Thoracic aorta (tissue), 2 donors: ENCODE results near the gene MOG. TPM values are rescaled to one million over a fixed set of nuclear protein-coding genes. Genes with fewer than 3 reads are reported as not detected.
A peak's percentile ranks its signal among the peaks of the same experiment; 100 is the strongest.

Source experiments
- ATAC-seq: fragments of 150-250 bp; one replicate; pipeline ENCODE4 v1.8.0; 2017; ENCODE audit warnings: low read depth; ENCODE audit not compliant: insufficient number of reproducible peaks, low FRiP score
- DNase-seq: peaks from one replicate; pipeline ENCODE4 v3.0.0-alpha.2; 2020; ENCODE audit warnings: low spot score
- H3K27ac ChIP-seq, 2 donors: fragments of 200-600 bp; sonication (generic); 1 replicate in 1 of 2; 2 replicates in 1 of 2; pipeline ENCODE4 v1.5.1; 2016; ENCODE audit warnings: mild to moderate bottlenecking in 2 of 2, moderate library complexity in 2 of 2
- H3K27me3 ChIP-seq: fragments of 200-600 bp; sonication (generic); replicated peaks from 2 replicates; pipeline ENCODE4 v1.6.0; 2016; ENCODE audit warnings: mild to moderate bottlenecking; ENCODE audit not compliant: insufficient read depth
- H3K36me3 ChIP-seq: fragments of 200-600 bp; sonication (generic); one replicate; pipeline ENCODE4 v1.5.1; 2016
- H3K4me1 ChIP-seq, 2 donors: fragments of 200-600 bp; sonication (generic); 1 replicate in 1 of 2; 2 replicates in 1 of 2; pipeline versions ENCODE4 v1.5.1 to v1.6.0; 2016; ENCODE audit warnings: low read depth in 2 of 2, mild to moderate bottlenecking in 1 of 2; ENCODE audit not compliant: control insufficient read depth in 1 of 2
- H3K4me3 ChIP-seq: fragments of 200-600 bp; sonication (generic); 2 replicates; pipeline ENCODE4 v1.5.1; 2016; ENCODE audit warnings: mild to moderate bottlenecking
- H3K9me3 ChIP-seq: fragments of 200-600 bp; sonication (generic); 2 replicates; pipeline ENCODE4 v1.5.1; 2016
- CTCF ChIP-seq: fragments of 200-600 bp; sonication (generic); IDR thresholded peaks from one replicate; pipeline ENCODE4 v1.5.1; 2019; ENCODE audit warnings: antibody characterized with exemption
- total RNA-seq, 2 donors: library from RNA; depleted of rRNA; stranded (reverse); fragments of >200 nt; gene quantifications; one replicate each; pipeline versions ENCODE4 v1.1.0 to v1.2.3, GENCODE V29; 2016

The MOG gene
- total RNA-seq, 2 donors from 2014 or later, result not detected

- DNase-seq (no peak), ATAC-seq (no peak)
- Histone ChIP-seq H3K27ac (no peak overlapping the region), H3K9me3 (no peaks in the 10 kb centered on the region), H3K36me3 (no peaks in the 10 kb centered on the region), H3K27me3 (no peaks in the 10 kb centered on the region), H3K4me3 (no peak overlapping the region), H3K4me1 (no peaks in the 10 kb centered on the region)
- TF ChIP-seq CTCF, result no peak
Measured at GRCh38 chr6:29641430-29642148, 15.3 kb upstream of the MOG start.

GRCh38 chr6:29647927-29648642 lies 8.8 kb upstream of the MOG start:
- ATAC-seq (no peak), DNase-seq (no peak)
- no peak overlapping the region for H3K4me3 ChIP-seq
- TF ChIP-seq CTCF, result peak; percentile 53
- peaks cover 0 to 10% of the 10 kb centered on the region in 2 donors for H3K4me1 ChIP-seq
- H3K9me3 ChIP-seq, result no peaks in the 10 kb centered on the region
- no peaks in the 10 kb centered on the region for H3K27me3 ChIP-seq
- no peak overlapping the region for H3K27ac ChIP-seq
- H3K36me3 ChIP-seq, result no peaks in the 10 kb centered on the region

- peak; percentile 98 for DNase-seq
- TF ChIP-seq CTCF, result peak; percentile 90
- Histone ChIP-seq H3K9me3 (no peaks in the 10 kb centered on the region), H3K36me3 (no peaks in the 10 kb centered on the region), H3K27ac (peak overlapping the region; percentile 98 to 99), H3K27me3 (no peaks in the 10 kb centered on the region), H3K4me3 (peak overlapping the region; percentile 84), H3K4me1 (peaks cover 0 to 13% of the 10 kb centered on the region in 2 donors)
- peak; percentile 97 for ATAC-seq
Measured at GRCh38 chr6:29649701-29650673, 6.9 kb upstream of the MOG start.

GRCh38 chr6:29651413-29652197 lies 5.3 kb upstream of the MOG start:
- no peak overlapping the region for H3K27ac ChIP-seq
- DNase-seq (no peak), ATAC-seq (no peak)
- peaks cover 11 to 29% of the 10 kb centered on the region in 2 donors for H3K4me1 ChIP-seq
- no peak overlapping the region for H3K4me3 ChIP-seq
- peak; percentile 57 for TF ChIP-seq CTCF
- H3K27me3 ChIP-seq, result no peaks in the 10 kb centered on the region
- H3K36me3 ChIP-seq, result no peaks in the 10 kb centered on the region
- H3K9me3 ChIP-seq, result no peaks in the 10 kb centered on the region
